ENCODE measurements around the gene LAPTM5.

LAPTM5 gene

GRCh38 chr1:30728340-30728739 is 29.2 kb downstream of the LAPTM5 start:
- no peak for DNase-seq (ENCODE audit: low spot score)

GRCh38 chr1:30727824-30728223 is 29.8 kb downstream of the LAPTM5 start:
- DNase-seq (ENCODE audit: low spot score): no peak
- TF ChIP-seq CTCF (IDR thresholded peaks at IDR 0.05; ENCODE audit: extremely low read depth, missing control alignments): no peak

More at GRCh38 chr1:30728340-30728739, 29.2 kb downstream of the LAPTM5 start:
- TF ChIP-seq CTCF (IDR thresholded peaks at IDR 0.05; ENCODE audit: extremely low read depth, missing control alignments): no peak

- TF ChIP-seq CTCF (IDR thresholded peaks at IDR 0.05; ENCODE audit: extremely low read depth, missing control alignments): no peak
Observed at GRCh38 chr1:30726773-30727684, 30.5 kb downstream of the LAPTM5 start.

GRCh38 chr1:30726236-30726635 is 31.3 kb downstream of the LAPTM5 start:
- no peak for TF ChIP-seq CTCF (IDR thresholded peaks at IDR 0.05; ENCODE audit: extremely low read depth, missing control alignments)
- DNase-seq (ENCODE audit: low spot score): no peak

More at GRCh38 chr1:30726773-30727684, 30.5 kb downstream of the LAPTM5 start:
- DNase-seq (ENCODE audit: low spot score): no peak

GRCh38 chr1:30725450-30726095 is 32.0 kb downstream of the LAPTM5 start:
- no peak for DNase-seq (ENCODE audit: low spot score)
- no peak for TF ChIP-seq CTCF (IDR thresholded peaks at IDR 0.05; ENCODE audit: extremely low read depth, missing control alignments)

- no peak for TF ChIP-seq CTCF (IDR thresholded peaks at IDR 0.05; ENCODE audit: extremely low read depth, missing control alignments)
- no peak for DNase-seq (ENCODE audit: low spot score)
Observed at GRCh38 chr1:30724655-30725421, 32.7 kb downstream of the LAPTM5 start.
